Activated naive CD4-positive, alpha-beta T cell treated with anti-CD3 and anti-CD28 coated beads, Interleukin-2, amount 50 U/mL, for 16 hours (primary cell): ENCODE data around the gene PLEKHS1.
"Not testable (repeated sequence)": the region's sequence is repeated elsewhere in the genome, so short reads cannot be mapped to it uniquely, and the experiment has no call there.

Experiments
- DNase-seq: peaks from one replicate; pipeline ENCODE4 v3.0.0-alpha.2; 2020

PLEKHS1 gene

GRCh38 chr10:113801569-113801968 is 50.1 kb downstream of the PLEKHS1 start:
- no peak for DNase-seq

GRCh38 chr10:113802997-113803396 is 51.5 kb downstream of the PLEKHS1 start:
- DNase-seq, result no peak

GRCh38 chr10:113806503-113806902 is 55.0 kb downstream of the PLEKHS1 start:
- DNase-seq, result no peak

DNA sequence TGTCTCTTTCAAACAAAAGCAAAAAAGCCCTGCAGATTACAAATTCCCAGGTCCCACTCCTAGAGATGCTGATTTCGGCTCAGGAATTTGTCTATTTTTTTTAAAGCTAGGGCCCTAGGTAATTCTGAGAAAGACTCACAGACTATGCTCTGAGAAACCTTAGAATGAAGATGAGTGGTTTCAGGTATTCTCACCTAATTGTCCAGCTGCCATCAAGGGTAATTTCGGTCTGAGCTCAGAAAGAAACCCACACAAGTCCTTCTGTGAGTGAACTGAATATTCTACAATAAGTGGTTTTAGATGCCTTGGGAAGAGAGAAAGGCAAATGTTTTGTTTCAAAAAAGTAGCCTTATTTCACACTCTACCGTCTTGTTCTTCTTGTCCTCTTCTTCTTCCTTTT is 56.7 kb downstream of the PLEKHS1 start:
- DNase-seq, result no peak

DNA sequence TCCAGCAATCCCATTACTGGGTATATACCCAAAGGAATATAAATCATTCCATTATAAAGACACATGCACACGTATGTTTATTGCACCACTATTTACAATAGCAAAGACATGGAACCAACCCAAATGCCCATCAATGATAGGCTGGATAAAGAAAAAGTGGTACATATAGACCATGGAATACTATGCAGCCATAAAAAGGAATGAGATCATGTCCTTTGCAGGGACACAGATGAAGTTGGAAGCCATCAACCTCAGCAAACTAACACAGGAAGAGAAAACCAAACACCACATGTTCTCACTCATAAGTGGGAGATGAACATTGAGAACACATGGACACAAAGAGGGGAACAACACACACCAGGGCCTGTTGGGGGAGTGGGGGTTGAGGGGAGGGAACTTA is 63.2 kb downstream of the PLEKHS1 start:
- DNase-seq, result not testable (repeated sequence)

- DNase-seq, result no peak
These were observed 68.5 kb downstream of the PLEKHS1 start for GRCh38 chr10:113819989-113820388.

GRCh38 chr10:113820507-113820906 is 69.0 kb downstream of the PLEKHS1 start:
- no peak for DNase-seq

DNA sequence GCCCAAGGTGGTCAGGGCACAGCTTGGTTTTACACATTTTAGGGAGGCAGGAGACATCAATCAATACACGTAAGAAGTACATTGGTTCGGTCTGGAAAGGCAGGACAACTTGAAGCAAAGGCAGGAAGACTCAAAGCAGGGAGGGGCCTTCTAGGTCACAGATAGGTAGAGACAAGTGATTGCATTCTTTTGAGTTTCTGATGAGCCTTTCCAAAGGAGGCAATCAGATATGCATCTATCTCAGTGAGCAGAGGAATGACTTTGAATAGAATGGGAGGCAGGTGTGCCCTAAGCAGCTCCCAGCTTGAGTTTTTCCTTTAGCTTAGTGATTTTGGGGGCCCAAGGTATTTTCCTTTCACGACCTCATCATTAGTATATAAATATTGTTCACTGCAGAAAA is 69.8 kb downstream of the PLEKHS1 start:
- DNase-seq, result not testable (repeated sequence)

DNA sequence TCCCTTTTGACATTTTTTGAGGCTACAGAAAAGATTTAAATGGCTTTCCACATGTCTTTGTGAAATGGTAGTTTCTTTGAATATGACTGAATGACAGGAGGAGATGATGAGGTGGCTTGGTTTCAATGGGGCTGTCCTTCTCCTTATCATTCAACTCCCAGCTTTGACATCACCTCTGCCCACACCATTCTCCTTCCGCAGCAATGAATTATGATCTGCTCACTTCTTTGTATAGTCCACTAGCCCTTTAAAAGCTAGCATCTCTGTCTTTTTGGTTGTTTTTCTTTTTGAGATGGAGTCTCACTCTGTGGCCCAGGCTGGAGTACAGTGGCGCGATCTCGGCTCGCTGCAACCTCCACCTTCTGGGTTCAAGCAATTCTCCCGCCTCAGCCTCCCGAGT is 70.7 kb downstream of the PLEKHS1 start:
- DNase-seq, result no peak

GRCh38 chr10:113823389-113823788 is 71.9 kb downstream of the PLEKHS1 start:
- no peak for DNase-seq

DNA sequence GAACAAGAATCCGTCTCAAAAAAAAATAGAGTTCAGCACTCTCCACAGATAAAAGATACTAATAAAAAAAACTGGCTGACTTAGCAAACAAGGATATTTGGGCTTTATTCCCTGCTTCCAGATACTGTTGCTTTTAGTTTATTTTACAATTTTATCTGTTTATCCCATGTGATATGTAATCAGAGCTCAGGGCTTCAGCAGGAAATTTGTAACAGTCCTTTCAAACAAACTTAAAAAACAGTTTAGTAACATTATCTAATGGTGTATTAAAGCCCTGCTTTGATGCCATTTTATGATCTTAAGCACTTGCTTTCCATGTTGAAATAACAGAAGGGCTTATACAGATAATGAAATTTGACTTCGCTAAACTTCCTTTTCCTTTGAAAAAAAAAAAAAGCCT is 74.3 kb downstream of the PLEKHS1 start:
- no peak for DNase-seq

- DNase-seq, result not testable (repeated sequence)
These were observed 77.1 kb downstream of the PLEKHS1 start for GRCh38 chr10:113828567-113828966.
